Measurements from ENCODE around the gene ZMYM4. TPM values are rescaled to one million over a fixed set of nuclear protein-coding genes. Genes with fewer than 3 reads are reported as not detected.

The ZMYM4 gene
- polyA plus RNA-seq, 2 of the 4 experiments (the other 2 are of a cell fraction) = 12.2 to 36.3 TPM

DNA sequence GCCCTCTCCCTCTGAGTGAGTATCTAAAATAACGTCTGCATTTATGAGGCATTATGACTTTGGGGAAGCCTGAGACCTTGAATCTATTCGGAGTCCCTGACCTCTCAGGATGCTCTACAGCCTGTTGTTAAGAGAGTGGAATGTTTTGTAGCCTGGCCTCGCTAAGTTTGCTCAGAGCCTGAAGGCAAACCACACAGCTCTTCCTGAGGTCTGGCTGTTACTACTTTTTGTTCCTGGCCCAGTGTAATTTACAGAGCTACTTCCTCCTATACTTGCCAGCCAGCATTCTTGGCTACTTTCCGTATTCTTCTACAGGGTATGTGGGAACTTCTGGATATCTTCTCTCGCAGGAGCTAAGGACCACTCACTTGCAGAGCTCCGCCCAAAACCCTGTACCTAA lies 3.6 kb upstream of the ZMYM4 start:
- Histone ChIP-seq H3K9me3 (no peaks in the 10 kb centered on the region), H3K4me1 (peaks cover 24% of the 10 kb centered on the region), H3K4me2 (peak overlapping the region; percentile 62), H3K4me3 (no peak overlapping the region), H3K27ac (peak overlapping the region; percentile 56 to 62)
- DNase-seq (ENCODE audit: low read depth in 1 of 2, low spot score in 1 of 2) (peak; percentile 5 to 62), ATAC-seq (peak; percentile 49 to 69; a peak in 4 of 6 replicates), FAIRE-seq (no peak)
- 15% methylated on average over 6 of the region's 6 CpGs for WGBS (ENCODE audit: missing lambda C conversion rate)
- TF ChIP-seq, protein P1, sequence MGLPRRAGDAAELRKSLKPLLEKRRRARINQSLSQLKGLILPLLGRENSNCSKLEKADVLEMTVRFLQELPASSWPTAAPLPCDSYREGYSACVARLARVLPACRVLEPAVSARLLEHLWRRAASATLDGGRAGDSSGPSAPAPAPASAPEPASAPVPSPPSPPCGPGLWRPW (IDR thresholded peaks at IDR 0.05) = no peak
- TF ChIP-seq BHLHE40 (IDR thresholded peaks at IDR 0.05; ENCODE audit: low read depth, low read length) = no peak
- TF ChIP-seq MAFK (IDR thresholded peaks at IDR 0.05; ENCODE audit: partially characterized antibody) = no peak
- no peak for TF ChIP-seq HEYL (CRISPR knock-in tag; IDR thresholded peaks at IDR 0.05)
- no peak for TF ChIP-seq RFX5 (IDR thresholded peaks at IDR 0.05)
- TF ChIP-seq, protein P2, sequence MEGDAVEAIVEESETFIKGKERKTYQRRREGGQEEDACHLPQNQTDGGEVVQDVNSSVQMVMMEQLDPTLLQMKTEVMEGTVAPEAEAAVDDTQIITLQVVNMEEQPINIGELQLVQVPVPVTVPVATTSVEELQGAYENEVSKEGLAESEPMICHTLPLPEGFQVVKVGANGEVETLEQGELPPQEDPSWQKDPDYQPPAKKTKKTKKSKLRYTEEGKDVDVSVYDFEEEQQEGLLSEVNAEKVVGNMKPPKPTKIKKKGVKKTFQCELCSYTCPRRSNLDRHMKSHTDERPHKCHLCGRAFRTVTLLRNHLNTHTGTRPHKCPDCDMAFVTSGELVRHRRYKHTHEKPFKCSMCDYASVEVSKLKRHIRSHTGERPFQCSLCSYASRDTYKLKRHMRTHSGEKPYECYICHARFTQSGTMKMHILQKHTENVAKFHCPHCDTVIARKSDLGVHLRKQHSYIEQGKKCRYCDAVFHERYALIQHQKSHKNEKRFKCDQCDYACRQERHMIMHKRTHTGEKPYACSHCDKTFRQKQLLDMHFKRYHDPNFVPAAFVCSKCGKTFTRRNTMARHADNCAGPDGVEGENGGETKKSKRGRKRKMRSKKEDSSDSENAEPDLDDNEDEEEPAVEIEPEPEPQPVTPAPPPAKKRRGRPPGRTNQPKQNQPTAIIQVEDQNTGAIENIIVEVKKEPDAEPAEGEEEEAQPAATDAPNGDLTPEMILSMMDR (IDR thresholded peaks at IDR 0.05) = no peak
- TF ChIP-seq, protein P3, sequence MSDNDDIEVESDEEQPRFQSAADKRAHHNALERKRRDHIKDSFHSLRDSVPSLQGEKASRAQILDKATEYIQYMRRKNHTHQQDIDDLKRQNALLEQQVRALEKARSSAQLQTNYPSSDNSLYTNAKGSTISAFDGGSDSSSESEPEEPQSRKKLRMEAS (IDR thresholded peaks at IDR 0.05) = no peak
- POLR2A ChIA-PET = no interaction called here
- CTCF ChIA-PET = no interaction called here

DNA sequence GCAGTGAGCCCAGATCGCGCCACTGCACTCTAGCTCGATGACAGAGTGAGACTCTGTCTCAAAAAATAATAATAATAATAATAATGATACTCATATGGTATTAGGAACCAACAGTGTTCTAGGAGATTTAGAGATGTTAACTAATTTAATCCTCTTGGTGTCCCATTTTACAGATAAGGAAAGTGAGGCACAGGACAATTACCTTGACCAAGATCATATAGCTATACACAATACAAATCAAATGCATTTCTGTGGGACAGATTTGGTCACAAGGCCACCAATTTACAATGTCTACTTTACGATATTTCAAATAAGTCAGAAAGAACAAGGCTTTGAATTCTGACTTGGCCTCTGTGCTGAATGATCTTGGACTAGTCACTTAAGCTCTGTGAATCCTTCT lies 2.2 kb upstream of the ZMYM4 start:
- no peak overlapping the region for H3K27ac ChIP-seq
- TF ChIP-seq HOXA7 (CRISPR knock-in tag; IDR thresholded peaks at IDR 0.05) (no peak), TFCP2L1 (CRISPR knock-in tag; IDR thresholded peaks at IDR 0.05) (no peak), NFE2L2 (conservative IDR thresholded peaks at IDR 0.05; ENCODE audit: low read length) (no peak), ZNF302 (CRISPR knock-in tag; IDR thresholded peaks at IDR 0.05) (no peak), CHD4 (IDR thresholded peaks at IDR 0.05; ENCODE audit: borderline replicate concordance) (no peak), KDM5A (IDR thresholded peaks at IDR 0.05) (no peak), CBX2 (IDR thresholded peaks at IDR 0.05; ENCODE audit: borderline replicate concordance, low read depth) (no peak), EP300 (IDR thresholded peaks at IDR 0.05) (no peak)
- TF ChIP-seq, protein P2 (IDR thresholded peaks at IDR 0.05) = no peak
- no peak for ATAC-seq
- DNase-seq (ENCODE audit: low read depth in 1 of 2, low spot score in 1 of 2) = no peak
- peaks cover 24% of the 10 kb centered on the region for H3K4me1 ChIP-seq
- H3K9me3 ChIP-seq = no peaks in the 10 kb centered on the region
- no peak overlapping the region for H3K4me2 ChIP-seq
- H3K4me3 ChIP-seq = no peak overlapping the region
- no peak for FAIRE-seq
- ChIA-PET POLR2A (no interaction called here), CTCF (no interaction called here)
- WGBS (ENCODE audit: missing lambda C conversion rate) = 86% methylated on average over 4 of the region's 4 CpGs

DNA sequence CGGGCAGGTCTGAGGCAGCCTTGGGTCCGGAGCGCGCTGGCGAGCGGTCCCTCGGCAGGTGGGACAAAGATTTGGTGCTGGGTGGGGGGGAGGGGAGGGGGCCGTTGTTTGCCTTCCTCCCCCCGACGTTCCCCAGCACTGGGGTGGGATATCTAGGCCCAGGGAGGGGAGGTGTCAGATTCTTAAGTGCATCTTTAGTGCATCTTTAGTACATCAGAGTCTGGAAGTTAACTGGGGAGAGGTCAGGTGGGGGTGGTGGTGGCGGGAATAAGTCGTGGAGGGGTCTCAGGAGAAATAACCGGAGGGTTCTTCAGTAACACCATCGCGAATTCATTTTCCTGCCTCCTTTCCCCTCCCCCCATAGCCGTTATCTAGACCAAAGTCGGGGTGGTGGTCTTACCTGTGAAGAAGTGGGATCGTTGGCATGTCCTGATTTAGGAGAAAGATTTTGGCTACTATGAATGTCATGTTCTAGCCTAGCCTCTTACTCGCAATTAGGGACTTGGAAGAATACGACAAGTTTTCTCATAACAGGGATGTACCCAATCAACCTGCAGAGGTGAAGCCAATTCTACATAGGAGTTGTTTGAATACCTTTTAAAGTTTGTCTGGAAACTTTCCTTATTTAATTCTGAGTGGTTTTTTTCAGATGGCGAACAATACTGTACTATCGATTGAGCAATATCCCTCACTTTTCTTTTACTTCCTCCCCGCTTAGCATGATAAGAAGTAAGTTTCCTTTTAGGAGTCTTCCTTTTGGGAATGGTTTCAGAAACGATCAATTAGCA lies 886 bp downstream of the ZMYM4 start:
- Histone ChIP-seq H3K27ac (peak overlapping the region; percentile 98 to 100), H3K4me3 (peak overlapping the region; percentile 87), H3K4me2 (peak overlapping the region; percentile 68), H3K9me3 (no peaks in the 10 kb centered on the region), H3K4me1 (peaks cover 18% of the 10 kb centered on the region)
- ChIA-PET POLR2A (no interaction called here), CTCF (interaction anchor here (0.6 kb wide), 1 partner anchor 17 kb away, joined by 4 read pairs; no protein-coding TSS in a partner anchor)
- 0 out of 6 replicates have a peak, but pooled peaks of 1 of the 2 experiments have one; percentile 3 for ATAC-seq
- TF ChIP-seq CEBPB (IDR thresholded peaks at IDR 0.05) = peak; percentile 39 to 59; a peak in 2 of 4 replicates
- no peak for TF ChIP-seq RFX5 (IDR thresholded peaks at IDR 0.05)
- 7% methylated on average over 14 of the region's 24 CpGs for WGBS (ENCODE audit: missing lambda C conversion rate)
- FAIRE-seq = no peak
- DNase-seq (ENCODE audit: low read depth in 1 of 2, low spot score in 1 of 2) = no peak

Measured in A549 (cell line).